ENCODE data around the gene ACTR3. TPM values are rescaled to one million over a fixed set of nuclear protein-coding genes. Genes with fewer than 3 reads are reported as not detected.

ACTR3 gene
- total RNA-seq, 4 donors from 2014 or later, result 103 to 187 (median 122) TPM

DNA sequence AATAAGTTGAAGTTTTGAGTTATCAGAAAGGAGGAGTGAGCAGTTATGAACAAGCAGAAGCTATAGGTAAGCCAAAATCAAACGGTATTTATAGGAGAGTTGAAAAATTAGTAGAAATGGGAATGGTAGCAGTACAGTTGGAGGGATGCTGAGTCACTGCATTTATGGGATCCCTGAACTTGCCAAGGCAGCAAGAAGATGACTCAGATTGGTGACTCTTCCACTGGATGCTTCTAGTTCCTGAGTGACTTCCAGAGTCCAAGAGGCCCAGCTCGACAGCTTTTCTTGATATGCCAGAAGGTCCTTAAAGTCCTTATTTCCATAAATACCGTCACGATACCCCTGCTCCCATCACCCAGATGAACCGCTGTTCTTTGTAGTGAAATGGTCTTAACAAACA lies 31.1 kb upstream of the ACTR3 start:
- DNase-seq (ENCODE audit: low spot score) (no peak), ATAC-seq (ENCODE audit: low FRiP score) (peak; percentile 49)
- TF ChIP-seq, protein P1, sequence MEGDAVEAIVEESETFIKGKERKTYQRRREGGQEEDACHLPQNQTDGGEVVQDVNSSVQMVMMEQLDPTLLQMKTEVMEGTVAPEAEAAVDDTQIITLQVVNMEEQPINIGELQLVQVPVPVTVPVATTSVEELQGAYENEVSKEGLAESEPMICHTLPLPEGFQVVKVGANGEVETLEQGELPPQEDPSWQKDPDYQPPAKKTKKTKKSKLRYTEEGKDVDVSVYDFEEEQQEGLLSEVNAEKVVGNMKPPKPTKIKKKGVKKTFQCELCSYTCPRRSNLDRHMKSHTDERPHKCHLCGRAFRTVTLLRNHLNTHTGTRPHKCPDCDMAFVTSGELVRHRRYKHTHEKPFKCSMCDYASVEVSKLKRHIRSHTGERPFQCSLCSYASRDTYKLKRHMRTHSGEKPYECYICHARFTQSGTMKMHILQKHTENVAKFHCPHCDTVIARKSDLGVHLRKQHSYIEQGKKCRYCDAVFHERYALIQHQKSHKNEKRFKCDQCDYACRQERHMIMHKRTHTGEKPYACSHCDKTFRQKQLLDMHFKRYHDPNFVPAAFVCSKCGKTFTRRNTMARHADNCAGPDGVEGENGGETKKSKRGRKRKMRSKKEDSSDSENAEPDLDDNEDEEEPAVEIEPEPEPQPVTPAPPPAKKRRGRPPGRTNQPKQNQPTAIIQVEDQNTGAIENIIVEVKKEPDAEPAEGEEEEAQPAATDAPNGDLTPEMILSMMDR (IDR thresholded peaks at IDR 0.05), result no peak

DNA sequence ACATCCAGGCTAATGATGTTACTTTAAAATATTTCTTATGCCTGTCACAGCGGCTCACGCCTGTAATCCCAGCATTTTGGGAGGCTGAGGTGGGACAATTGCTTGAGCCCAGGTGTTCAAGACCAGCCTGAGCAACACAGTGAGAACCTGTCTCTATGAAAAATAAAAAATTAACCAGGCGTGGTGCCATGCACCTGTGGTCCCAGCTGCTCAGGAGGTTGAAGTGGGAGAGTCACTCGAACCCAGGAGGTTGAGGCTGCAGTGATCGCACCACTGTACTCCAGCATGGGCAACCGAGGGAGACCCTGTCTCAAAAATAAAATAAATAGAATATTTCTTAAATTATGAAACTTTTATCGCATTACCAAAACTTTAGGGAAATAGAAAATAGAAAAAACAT lies 28.1 kb upstream of the ACTR3 start:
- DNase-seq (ENCODE audit: low spot score) (no peak), ATAC-seq (ENCODE audit: low FRiP score) (no peak)
- TF ChIP-seq, protein P1 (IDR thresholded peaks at IDR 0.05), result no peak

DNA sequence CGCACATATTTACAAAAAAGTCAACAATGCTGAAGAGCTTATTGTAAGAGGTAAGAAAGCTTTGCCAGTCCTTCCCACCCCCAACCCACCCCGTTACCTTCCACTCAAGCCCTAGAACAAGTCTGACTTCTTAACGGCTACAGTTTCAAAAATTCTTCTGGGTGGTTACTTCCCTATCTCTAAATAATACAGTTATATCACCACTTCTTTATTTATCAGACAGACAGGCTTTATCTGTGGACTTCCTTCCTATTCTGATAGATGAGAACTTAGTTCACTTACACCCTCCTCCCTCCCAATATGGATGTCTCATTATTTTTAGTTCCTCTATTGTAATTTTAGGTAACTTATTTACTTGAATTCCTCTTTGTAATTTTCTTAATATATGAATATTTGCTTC lies 26.7 kb upstream of the ACTR3 start:
- no peak for ATAC-seq (ENCODE audit: low FRiP score)
- TF ChIP-seq, protein P1 (IDR thresholded peaks at IDR 0.05), result no peak
- DNase-seq (ENCODE audit: low spot score), result no peak

DNA sequence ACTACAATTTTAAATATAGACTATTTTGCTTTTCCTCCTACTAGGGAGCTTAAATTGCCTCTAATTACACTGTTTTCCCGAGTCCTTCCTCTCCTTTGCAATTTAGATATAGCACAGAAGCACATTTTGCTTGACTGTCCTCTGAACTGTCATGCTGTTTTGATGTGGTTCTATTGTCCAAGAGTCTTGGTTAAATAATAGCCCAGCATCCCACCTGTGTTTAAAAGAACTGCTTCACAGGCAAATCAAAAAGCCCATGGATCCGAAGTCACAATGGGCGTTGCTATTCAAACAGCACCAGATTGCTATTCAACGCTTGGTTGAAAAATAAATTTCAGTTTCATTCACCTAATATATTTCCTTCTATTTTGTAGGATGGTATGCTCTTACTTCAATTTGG lies 22.3 kb upstream of the ACTR3 start:
- TF ChIP-seq, protein P1 (IDR thresholded peaks at IDR 0.05), result no peak
- ATAC-seq (ENCODE audit: low FRiP score) (no peak), DNase-seq (ENCODE audit: low spot score) (no peak)

DNA sequence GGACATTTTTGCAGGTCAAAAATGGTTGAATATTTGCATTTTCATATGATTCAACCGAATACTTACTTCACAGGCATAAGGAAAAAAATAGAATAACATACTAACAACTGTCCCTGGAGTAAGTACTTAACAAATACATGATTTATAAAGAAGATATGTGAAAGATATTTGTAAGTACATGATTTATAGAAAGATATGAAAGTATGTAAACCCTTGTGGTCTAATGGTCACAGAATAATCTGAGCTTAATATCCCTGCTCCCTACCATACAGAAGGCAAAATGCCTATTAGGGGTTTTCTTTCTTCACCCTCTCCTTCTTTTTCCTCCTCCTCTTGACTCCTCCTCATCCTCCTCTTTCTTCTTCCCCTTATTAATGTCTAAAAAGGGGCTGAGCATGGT lies 20.6 kb upstream of the ACTR3 start:
- DNase-seq (ENCODE audit: low spot score), result no peak
- ATAC-seq (ENCODE audit: low FRiP score), result no peak
- TF ChIP-seq, protein P1 (IDR thresholded peaks at IDR 0.05), result no peak

DNA sequence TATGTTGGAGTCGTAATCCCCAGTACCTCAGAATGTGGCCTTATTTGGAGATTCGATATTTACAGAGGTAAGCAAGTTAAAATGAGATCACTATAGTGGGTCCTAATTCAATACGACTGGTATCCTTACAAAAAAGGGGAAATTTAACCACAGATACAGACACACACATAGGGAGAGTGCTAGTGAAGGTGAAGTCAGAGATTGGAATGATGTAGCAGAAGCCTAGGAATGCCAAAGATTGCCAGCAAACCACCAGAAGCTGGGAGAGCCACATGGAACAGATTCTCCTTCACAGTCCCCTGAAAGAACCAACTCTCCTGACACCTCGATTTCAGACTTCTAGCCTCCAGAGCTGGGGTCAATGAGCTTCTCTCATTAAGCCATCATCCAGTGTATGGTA lies 17.7 kb upstream of the ACTR3 start:
- TF ChIP-seq, protein P1 (IDR thresholded peaks at IDR 0.05), result no peak
- no peak for ATAC-seq (ENCODE audit: low FRiP score)
- no peak for DNase-seq (ENCODE audit: low spot score)

DNA sequence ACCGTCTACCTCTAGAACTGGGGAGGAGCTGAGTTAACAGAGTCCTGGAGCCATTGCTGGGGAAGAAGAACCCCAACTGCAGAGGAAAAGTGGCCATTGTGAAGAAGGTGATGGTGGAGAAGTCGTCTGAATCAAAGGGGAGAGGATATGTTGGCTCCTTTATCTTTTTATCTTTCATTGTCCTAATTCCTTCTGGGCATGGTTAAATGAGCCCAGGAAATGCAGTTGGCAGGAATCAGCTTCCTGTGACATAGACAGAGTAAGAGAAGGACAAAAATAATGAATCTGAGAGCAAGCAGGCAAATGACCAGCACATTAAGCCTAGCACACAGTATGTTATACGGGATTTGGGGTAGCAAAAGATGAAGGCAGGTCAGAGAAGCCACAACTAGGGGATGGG lies 16.0 kb upstream of the ACTR3 start:
- TF ChIP-seq, protein P1 (IDR thresholded peaks at IDR 0.05), result no peak
- DNase-seq (ENCODE audit: low spot score), result no peak
- ATAC-seq (ENCODE audit: low FRiP score), result no peak

Measured in omental fat pad (tissue), 4 donors.